ENCODE data around the gene ITCH. TPM values are rescaled to one million over a fixed set of nuclear protein-coding genes. Genes with fewer than 3 reads are reported as not detected.

The ITCH gene
- total RNA-seq, 1 experiment from 2014 or later = 68.3 TPM

GRCh38 chr20:34547844-34548613 is 185.0 kb downstream of the ITCH start:
- no TSS peak for BruUV-seq (replicated peaks)
- Mint-ChIP-seq H3K27ac (ENCODE audit: low read depth, unreplicated experiment) (no peak overlapping the region), H3K36me3 (ENCODE audit: insufficient read depth, unreplicated experiment) (peaks cover under 1% of the 10 kb centered on the region)

DNA sequence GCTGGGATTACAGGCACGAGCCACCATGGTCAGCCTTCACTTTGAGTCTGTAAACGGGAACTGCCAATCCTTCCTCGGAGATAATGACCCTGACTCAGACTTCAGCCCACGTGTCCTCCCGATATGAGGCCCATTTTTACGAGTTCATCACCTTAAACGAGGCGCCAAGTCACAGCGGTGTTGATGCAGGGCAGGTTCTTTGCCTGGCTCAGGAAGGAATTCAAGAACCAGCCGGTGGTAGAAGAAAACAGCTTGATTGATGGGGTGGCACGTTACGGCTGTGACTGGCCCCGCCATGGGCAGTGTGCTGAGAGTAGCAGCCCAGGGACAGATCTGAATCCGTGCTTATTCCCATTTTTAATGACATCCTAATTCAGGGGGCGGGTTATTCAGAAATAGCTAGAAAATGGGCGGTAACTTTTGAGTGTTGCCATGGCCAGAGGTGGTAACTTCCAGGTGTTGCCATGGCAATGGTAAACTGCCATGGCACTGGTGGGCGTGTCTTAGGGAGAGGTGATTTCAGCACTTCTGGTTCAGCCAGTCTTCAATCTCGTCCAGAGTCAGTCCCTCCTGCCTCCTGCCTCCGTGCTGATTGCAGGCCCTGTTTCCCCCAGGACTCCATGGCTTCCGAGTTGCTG is 186.3 kb downstream of the ITCH start:
- intact Hi-C loops (cut with micrococcal nuclease) = no loop called here
- Mint-ChIP-seq H3K4me1 (ENCODE audit: insufficient read depth, unreplicated experiment) (peaks cover 11% of the 10 kb centered on the region), H3K27me3 (ENCODE audit: insufficient read depth, unreplicated experiment) (no peaks in the 10 kb centered on the region), H3K4me3 (ENCODE audit: unreplicated experiment) (no peak overlapping the region), H3K27ac (ENCODE audit: low read depth, unreplicated experiment) (no peak overlapping the region), H3K9me3 (ENCODE audit: unreplicated experiment) (no peaks in the 10 kb centered on the region), H3K36me3 (ENCODE audit: insufficient read depth, unreplicated experiment) (no peaks in the 10 kb centered on the region)
- ChIA-PET CTCF (interaction anchor here (3.2 kb wide), 1 partner anchor 10 kb away, joined by 16 read pairs; no protein-coding TSS in a partner anchor), POLR2A (no interaction called here)
- TF ChIP-seq, protein P1, sequence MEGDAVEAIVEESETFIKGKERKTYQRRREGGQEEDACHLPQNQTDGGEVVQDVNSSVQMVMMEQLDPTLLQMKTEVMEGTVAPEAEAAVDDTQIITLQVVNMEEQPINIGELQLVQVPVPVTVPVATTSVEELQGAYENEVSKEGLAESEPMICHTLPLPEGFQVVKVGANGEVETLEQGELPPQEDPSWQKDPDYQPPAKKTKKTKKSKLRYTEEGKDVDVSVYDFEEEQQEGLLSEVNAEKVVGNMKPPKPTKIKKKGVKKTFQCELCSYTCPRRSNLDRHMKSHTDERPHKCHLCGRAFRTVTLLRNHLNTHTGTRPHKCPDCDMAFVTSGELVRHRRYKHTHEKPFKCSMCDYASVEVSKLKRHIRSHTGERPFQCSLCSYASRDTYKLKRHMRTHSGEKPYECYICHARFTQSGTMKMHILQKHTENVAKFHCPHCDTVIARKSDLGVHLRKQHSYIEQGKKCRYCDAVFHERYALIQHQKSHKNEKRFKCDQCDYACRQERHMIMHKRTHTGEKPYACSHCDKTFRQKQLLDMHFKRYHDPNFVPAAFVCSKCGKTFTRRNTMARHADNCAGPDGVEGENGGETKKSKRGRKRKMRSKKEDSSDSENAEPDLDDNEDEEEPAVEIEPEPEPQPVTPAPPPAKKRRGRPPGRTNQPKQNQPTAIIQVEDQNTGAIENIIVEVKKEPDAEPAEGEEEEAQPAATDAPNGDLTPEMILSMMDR (IDR thresholded peaks at IDR 0.05; ENCODE audit: unreplicated experiment) = no peak
- DNase-seq (ENCODE audit: unreplicated experiment) = no peak
- no TSS peak for BruUV-seq (replicated peaks)

More at GRCh38 chr20:34547844-34548613, 185.0 kb downstream of the ITCH start:
- ChIA-PET CTCF (interaction anchor here (0.5 to 3.2 kb wide), 2 partner anchors 8 to 9 kb away, joined by 4 to 16 read pairs; no protein-coding TSS in a partner anchor), POLR2A (interaction anchor here (0.7 kb wide), 1 partner anchor 14 kb away, joined by 3 read pairs; no protein-coding TSS in a partner anchor)
- Mint-ChIP-seq H3K4me3 (ENCODE audit: unreplicated experiment) (no peak overlapping the region), H3K4me1 (ENCODE audit: insufficient read depth, unreplicated experiment) (peaks cover 6% of the 10 kb centered on the region), H3K9me3 (ENCODE audit: unreplicated experiment) (no peaks in the 10 kb centered on the region), H3K27me3 (ENCODE audit: insufficient read depth, unreplicated experiment) (no peaks in the 10 kb centered on the region)
- intact Hi-C loops (cut with micrococcal nuclease) = no loop called here
- TF ChIP-seq, protein P1 (IDR thresholded peaks at IDR 0.05; ENCODE audit: unreplicated experiment) = no peak
- no peak for DNase-seq (ENCODE audit: unreplicated experiment)

GRCh38 chr20:34549929-34550305 is 186.8 kb downstream of the ITCH start:
- CTCF ChIA-PET = interaction anchor here (3.2 kb wide), 1 partner anchor 11 kb away, joined by 16 read pairs; no protein-coding TSS in a partner anchor
- TF ChIP-seq, protein P1 (IDR thresholded peaks at IDR 0.05; ENCODE audit: unreplicated experiment) = no peak
- no peaks in the 10 kb centered on the region for H3K9me3 Mint-ChIP-seq (ENCODE audit: unreplicated experiment)
- H3K27ac Mint-ChIP-seq (ENCODE audit: low read depth, unreplicated experiment) = no peak overlapping the region
- H3K4me1 Mint-ChIP-seq (ENCODE audit: insufficient read depth, unreplicated experiment) = peaks cover 11% of the 10 kb centered on the region
- H3K4me3 Mint-ChIP-seq (ENCODE audit: unreplicated experiment) = no peak overlapping the region
- H3K36me3 Mint-ChIP-seq (ENCODE audit: insufficient read depth, unreplicated experiment) = no peaks in the 10 kb centered on the region
- no peaks in the 10 kb centered on the region for H3K27me3 Mint-ChIP-seq (ENCODE audit: insufficient read depth, unreplicated experiment)
- no peak for DNase-seq (ENCODE audit: unreplicated experiment)
- intact Hi-C loops (cut with micrococcal nuclease) = no loop called here
- POLR2A ChIA-PET = no interaction called here
- BruUV-seq (replicated peaks) = no TSS peak

- TF ChIP-seq, protein P1 (IDR thresholded peaks at IDR 0.05; ENCODE audit: unreplicated experiment) = no peak
- Mint-ChIP-seq H3K4me1 (ENCODE audit: insufficient read depth, unreplicated experiment) (peaks cover 14% of the 10 kb centered on the region), H3K27ac (ENCODE audit: low read depth, unreplicated experiment) (no peak overlapping the region), H3K27me3 (ENCODE audit: insufficient read depth, unreplicated experiment) (no peaks in the 10 kb centered on the region), H3K4me3 (ENCODE audit: unreplicated experiment) (no peak overlapping the region), H3K9me3 (ENCODE audit: unreplicated experiment) (no peaks in the 10 kb centered on the region), H3K36me3 (ENCODE audit: insufficient read depth, unreplicated experiment) (no peaks in the 10 kb centered on the region)
- CTCF ChIA-PET = interaction anchor here (0.6 to 1.2 kb wide), 2 partner anchors 151 to 214 kb away, joined by 3 read pairs; no protein-coding TSS in a partner anchor
- no peak for DNase-seq (ENCODE audit: unreplicated experiment)
- POLR2A ChIA-PET = no interaction called here
- intact Hi-C loops (cut with micrococcal nuclease) = no loop called here
- BruUV-seq (replicated peaks) = no TSS peak
Measured at GRCh38 chr20:34552569-34552968, 189.5 kb downstream of the ITCH start.
